ENCODE results near the gene ACOT12.

The ACOT12 gene

GRCh38 chr5:81401266-81401665, 7.3 kb upstream of the ACOT12 start:
- in situ Hi-C loops (cut with MboI; ENCODE audit: low sequenced_read_pairs), result no loop called here

- in situ Hi-C loops (cut with MboI; ENCODE audit: low sequenced_read_pairs), result no loop called here
These were observed 6.4 kb upstream of the ACOT12 start for GRCh38 chr5:81400375-81400774.

GRCh38 chr5:81398741-81399140, 4.8 kb upstream of the ACOT12 start:
- in situ Hi-C loops (cut with MboI; ENCODE audit: low sequenced_read_pairs), result no loop called here

GRCh38 chr5:81397176-81397575, 3.2 kb upstream of the ACOT12 start:
- in situ Hi-C loops (cut with MboI; ENCODE audit: low sequenced_read_pairs), result no loop called here

GRCh38 chr5:81395262-81395661, 1.3 kb upstream of the ACOT12 start:
- in situ Hi-C loops (cut with MboI; ENCODE audit: low sequenced_read_pairs), result no loop called here

- in situ Hi-C loops (cut with MboI; ENCODE audit: low sequenced_read_pairs), result no loop called here
These were observed 528 bp downstream of the ACOT12 start for GRCh38 chr5:81393430-81393782.

GRCh38 chr5:81389025-81389424, 4.9 kb downstream of the ACOT12 start:
- in situ Hi-C loops (cut with MboI; ENCODE audit: low sequenced_read_pairs), result no loop called here

GRCh38 chr5:81388169-81388568, 5.8 kb downstream of the ACOT12 start:
- in situ Hi-C loops (cut with MboI; ENCODE audit: low sequenced_read_pairs), result no loop called here

GRCh38 chr5:81383867-81384266, 10.1 kb downstream of the ACOT12 start:
- in situ Hi-C loops (cut with MboI; ENCODE audit: low sequenced_read_pairs), result no loop called here

GRCh38 chr5:81371354-81371876, 22.5 kb downstream of the ACOT12 start:
- in situ Hi-C loops (cut with MboI; ENCODE audit: low sequenced_read_pairs), result no loop called here

GRCh38 chr5:81370912-81371311, 23.0 kb downstream of the ACOT12 start:
- in situ Hi-C loops (cut with MboI; ENCODE audit: low sequenced_read_pairs), result no loop called here

- in situ Hi-C loops (cut with MboI; ENCODE audit: low sequenced_read_pairs), result no loop called here
These were observed 28.4 kb downstream of the ACOT12 start for GRCh38 chr5:81365541-81365940.

- in situ Hi-C loops (cut with MboI; ENCODE audit: low sequenced_read_pairs), result no loop called here
These were observed 30.7 kb downstream of the ACOT12 start for GRCh38 chr5:81363093-81363871.

- in situ Hi-C loops (cut with MboI; ENCODE audit: low sequenced_read_pairs), result no loop called here
These were observed 32.3 kb downstream of the ACOT12 start for GRCh38 chr5:81361600-81361999.

GRCh38 chr5:81360640-81361039, 33.3 kb downstream of the ACOT12 start:
- in situ Hi-C loops (cut with MboI; ENCODE audit: low sequenced_read_pairs), result no loop called here

- in situ Hi-C loops (cut with MboI; ENCODE audit: low sequenced_read_pairs), result no loop called here
These were observed 34.1 kb downstream of the ACOT12 start for GRCh38 chr5:81359881-81360280.

GRCh38 chr5:81359108-81359507, 34.8 kb downstream of the ACOT12 start:
- in situ Hi-C loops (cut with MboI; ENCODE audit: low sequenced_read_pairs), result no loop called here

- in situ Hi-C loops (cut with MboI; ENCODE audit: low sequenced_read_pairs), result no loop called here
These were observed 38.4 kb downstream of the ACOT12 start for GRCh38 chr5:81355291-81356251.

- in situ Hi-C loops (cut with MboI; ENCODE audit: low sequenced_read_pairs), result no loop called here
These were observed 39.8 kb downstream of the ACOT12 start for GRCh38 chr5:81354093-81354492.

GRCh38 chr5:81353189-81353588, 40.7 kb downstream of the ACOT12 start:
- in situ Hi-C loops (cut with MboI; ENCODE audit: low sequenced_read_pairs), result no loop called here

GRCh38 chr5:81350507-81350906, 43.4 kb downstream of the ACOT12 start:
- in situ Hi-C loops (cut with MboI; ENCODE audit: low sequenced_read_pairs), result no loop called here

- in situ Hi-C loops (cut with MboI; ENCODE audit: low sequenced_read_pairs), result no loop called here
These were observed 44.8 kb downstream of the ACOT12 start for GRCh38 chr5:81349161-81349560.
